ENCODE measurements around the gene EMP2.

- TF ChIP-seq RAD21 (IDR thresholded peaks at IDR 0.05; ENCODE audit: low read length): no peak
- no peak for TF ChIP-seq POLR2A (IDR thresholded peaks at IDR 0.05; ENCODE audit: low read depth, low read length)
- TF ChIP-seq, protein P1, sequence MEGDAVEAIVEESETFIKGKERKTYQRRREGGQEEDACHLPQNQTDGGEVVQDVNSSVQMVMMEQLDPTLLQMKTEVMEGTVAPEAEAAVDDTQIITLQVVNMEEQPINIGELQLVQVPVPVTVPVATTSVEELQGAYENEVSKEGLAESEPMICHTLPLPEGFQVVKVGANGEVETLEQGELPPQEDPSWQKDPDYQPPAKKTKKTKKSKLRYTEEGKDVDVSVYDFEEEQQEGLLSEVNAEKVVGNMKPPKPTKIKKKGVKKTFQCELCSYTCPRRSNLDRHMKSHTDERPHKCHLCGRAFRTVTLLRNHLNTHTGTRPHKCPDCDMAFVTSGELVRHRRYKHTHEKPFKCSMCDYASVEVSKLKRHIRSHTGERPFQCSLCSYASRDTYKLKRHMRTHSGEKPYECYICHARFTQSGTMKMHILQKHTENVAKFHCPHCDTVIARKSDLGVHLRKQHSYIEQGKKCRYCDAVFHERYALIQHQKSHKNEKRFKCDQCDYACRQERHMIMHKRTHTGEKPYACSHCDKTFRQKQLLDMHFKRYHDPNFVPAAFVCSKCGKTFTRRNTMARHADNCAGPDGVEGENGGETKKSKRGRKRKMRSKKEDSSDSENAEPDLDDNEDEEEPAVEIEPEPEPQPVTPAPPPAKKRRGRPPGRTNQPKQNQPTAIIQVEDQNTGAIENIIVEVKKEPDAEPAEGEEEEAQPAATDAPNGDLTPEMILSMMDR (conservative IDR thresholded peaks at IDR 0.05; ENCODE audit: low read depth, low read length): no peak
- TF ChIP-seq, protein P2, sequence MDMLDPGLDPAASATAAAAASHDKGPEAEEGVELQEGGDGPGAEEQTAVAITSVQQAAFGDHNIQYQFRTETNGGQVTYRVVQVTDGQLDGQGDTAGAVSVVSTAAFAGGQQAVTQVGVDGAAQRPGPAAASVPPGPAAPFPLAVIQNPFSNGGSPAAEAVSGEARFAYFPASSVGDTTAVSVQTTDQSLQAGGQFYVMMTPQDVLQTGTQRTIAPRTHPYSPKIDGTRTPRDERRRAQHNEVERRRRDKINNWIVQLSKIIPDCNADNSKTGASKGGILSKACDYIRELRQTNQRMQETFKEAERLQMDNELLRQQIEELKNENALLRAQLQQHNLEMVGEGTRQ (IDR thresholded peaks at IDR 0.05; ENCODE audit: low read depth, low read length): no peak
- no peak for TF ChIP-seq MXI1 (IDR thresholded peaks at IDR 0.05; ENCODE audit: borderline replicate concordance, low read depth, low read length)
- no peak for TF ChIP-seq BHLHE40 (IDR thresholded peaks at IDR 0.05; ENCODE audit: low read depth, low read length)
These were observed 62.5 kb downstream of the EMP2 start for GRCh38 chr16:10517868-10518267.
